Stomach (tissue), 9 donors: Measurements from ENCODE around the gene MXD4. TPM values are rescaled to one million over a fixed set of nuclear protein-coding genes. Genes with fewer than 3 reads are reported as not detected.

ENCODE experiments used
- DNase-seq, 2 donors: peaks; one replicate each; pipeline versions ENCODE4 v3.0.0 to v3.0.0-alpha.2; 2013 to 2019
- H3K27ac ChIP-seq, 5 donors: fragments of 200-600 bp in 4 of 5; sonication (generic) in 4 of 5; one replicate each; pipeline ENCODE4 v1.5.1; 2013 to 2019; ENCODE audit warnings: mild to moderate bottlenecking in 1 of 5, moderate library complexity in 1 of 5
- H3K27me3 ChIP-seq, 3 donors: fragments of 200-600 bp; sonication (generic); one replicate each; pipeline ENCODE4 v1.5.1; 2017 to 2019; ENCODE audit warnings: mixed run types in 1 of 3
- H3K36me3 ChIP-seq, 4 donors: fragments of 200-600 bp; sonication (generic); 1 replicate in 3 of 4; 2 replicates in 1 of 4; pipeline ENCODE4 v1.5.1; 2016 to 2019
- H3K4me1 ChIP-seq, 4 donors: fragments of 200-600 bp; sonication (generic); one replicate each; pipeline ENCODE4 v1.5.1; 2016 to 2019
- H3K4me3 ChIP-seq, 4 donors: fragments of 200-600 bp; sonication (generic) in 3 of 4; one replicate each; pipeline ENCODE4 v1.5.1; 2016 to 2019; ENCODE audit warnings: mild to moderate bottlenecking in 1 of 4
- H3K9me3 ChIP-seq, 4 donors: fragments of 200-600 bp; sonication (generic); one replicate each; pipeline ENCODE4 v1.5.1; 2016 to 2019
- CTCF ChIP-seq, 7 experiments: fragments of 450-650 bp in 4 of 7; fragments of 200-600 bp in 3 of 7; sonication (generic) in 3 of 7; IDR thresholded peaks; one replicate each; pipeline ENCODE4 v1.5.1; 2016 to 2019; ENCODE audit warnings: antibody characterized with exemption in 7 of 7, control low read depth in 2 of 7, mild to moderate bottlenecking in 1 of 7
- EP300 ChIP-seq: sonication (generic); formaldehyde crosslinking; IDR thresholded peaks from one replicate; pipeline ENCODE4 v1.6.1; 2017; ENCODE audit warnings: antibody characterized with exemption
- POLR2A ChIP-seq, 4 donors: fragments of 450-650 bp; IDR thresholded peaks; one replicate each; pipeline ENCODE4 v1.6.1; 2016; ENCODE audit warnings: antibody characterized with exemption in 4 of 4, control low read depth in 2 of 4, mild to moderate bottlenecking in 1 of 4, moderate library complexity in 1 of 4
- POLR2AphosphoS5 ChIP-seq, 3 donors: sonication (generic); formaldehyde crosslinking; IDR thresholded peaks; one replicate each; pipeline ENCODE4 v1.6.1; 2016; ENCODE audit warnings: antibody characterized with exemption in 3 of 3
- WGBS, 5 donors: extraction: QIAGEN DNeasy Blood & Tissue Kit in 3 of 5; methylation state at CpG; one replicate each; pipeline versions ENCODE4 v1.1.5 to v1.1.7; 2013 to 2018; 5-methylcytosine and 5-hydroxymethylcytosine counted together
- intact Hi-C: fragments of 100-400 bp; cut with DNase I; formaldehyde crosslinking; loops from one replicate; pipeline ENCODE4 v1.15.1; 2023; ENCODE audit warnings: low total_unique reads
- polyA plus RNA-seq, 3 donors: library from polyadenylated mRNA; stranded (reverse); fragments of 200-250 nt; gene quantifications; one replicate each; pipeline ENCODE4 v1.2.3, GENCODE V29; 2013
- total RNA-seq, 5 donors: library from RNA; depleted of rRNA; stranded (reverse); fragments of >200 nt; gene quantifications; one replicate each; pipeline versions ENCODE4 v1.1.0 to v1.2.3, GENCODE V29; 2014 to 2016
- donor health status: healthy with polysubstance abuse.
- donor health status: Bipolar disorder and iron deficiency.
- donor health status: healthy.

Gene MXD4
- total and polyA plus RNA-seq, 8 donors, result 19.1 to 114 (median 46.8) TPM

- Histone ChIP-seq H3K4me1 (peaks cover 0 to 11% (median 5%) of the 10 kb centered on the region in 4 donors), H3K27me3 (no peaks in the 10 kb centered on the region), H3K4me3 (no peak overlapping the region), H3K9me3 (no peaks in the 10 kb centered on the region), H3K36me3 (peaks cover 0 to 4% (median 2%) of the 10 kb centered on the region in 4 donors), H3K27ac (no peak overlapping the region)
- intact Hi-C loops, result no loop called here
- no peak for DNase-seq
- TF ChIP-seq POLR2A (IDR thresholded peaks at IDR 0.05), result no peak
- no peak for TF ChIP-seq EP300
- TF ChIP-seq POLR2AphosphoS5 (IDR thresholded peaks at IDR 0.05), result no peak
- no peak for TF ChIP-seq CTCF (IDR thresholded peaks at IDR 0.05)
- 86 to 92% (median 90%) methylated on average over 6 to 10 of the region's 10 CpGs for WGBS, 5 donors
Measured at GRCh38 chr4:2288051-2288541, 26.2 kb upstream of the MXD4 start.

GRCh38 chr4:2287594-2287915 lies 25.6 kb upstream of the MXD4 start:
- Histone ChIP-seq H3K9me3 (no peaks in the 10 kb centered on the region), H3K36me3 (peaks cover 0 to 4% (median 2%) of the 10 kb centered on the region in 4 donors), H3K27ac (no peak overlapping the region), H3K4me1 (peaks cover 0 to 7% (median 3%) of the 10 kb centered on the region in 4 donors), H3K27me3 (no peaks in the 10 kb centered on the region), H3K4me3 (no peak overlapping the region)
- TF ChIP-seq CTCF (IDR thresholded peaks at IDR 0.05) (no peak), POLR2A (IDR thresholded peaks at IDR 0.05) (no peak), EP300 (no peak), POLR2AphosphoS5 (IDR thresholded peaks at IDR 0.05) (no peak)
- intact Hi-C loops, result no loop called here
- DNase-seq, result no peak
- 86 to 96% (median 89%) methylated on average over 7 to 9 of the region's 9 CpGs for WGBS, 5 donors

- TF ChIP-seq POLR2A (IDR thresholded peaks at IDR 0.05) (no peak), CTCF (IDR thresholded peaks at IDR 0.05) (no peak), POLR2AphosphoS5 (IDR thresholded peaks at IDR 0.05) (no peak), EP300 (no peak)
- H3K9me3 ChIP-seq, result no peaks in the 10 kb centered on the region
- WGBS, 5 donors, result 75 to 84% (median 79%) methylated on average over 13 to 19 of the region's 19 CpGs
- DNase-seq, result no peak
- H3K27ac ChIP-seq, result no peak overlapping the region
- peaks cover 0 to 2% (median under 1%) of the 10 kb centered on the region in 4 donors for H3K4me1 ChIP-seq
- peaks cover 0 to 4% (median 2%) of the 10 kb centered on the region in 4 donors for H3K36me3 ChIP-seq
- H3K4me3 ChIP-seq, result no peak overlapping the region
- no peaks in the 10 kb centered on the region for H3K27me3 ChIP-seq
- intact Hi-C loops, result no loop called here
Measured at GRCh38 chr4:2286904-2287593, 25.1 kb upstream of the MXD4 start.

GRCh38 chr4:2285613-2286381 lies 23.9 kb upstream of the MXD4 start:
- peaks cover 0 to 4% (median 2%) of the 10 kb centered on the region in 4 donors for H3K36me3 ChIP-seq
- no peak for TF ChIP-seq POLR2A (IDR thresholded peaks at IDR 0.05)
- TF ChIP-seq POLR2AphosphoS5 (IDR thresholded peaks at IDR 0.05), result no peak
- no peak for TF ChIP-seq EP300
- TF ChIP-seq CTCF (IDR thresholded peaks at IDR 0.05), result no peak
- DNase-seq, result no peak
- 80 to 83% (median 82%) methylated on average over 23 to 27 of the region's 27 CpGs for WGBS, 5 donors
- H3K4me3 ChIP-seq, result no peak overlapping the region
- no peaks in the 10 kb centered on the region for H3K4me1 ChIP-seq
- no peaks in the 10 kb centered on the region for H3K9me3 ChIP-seq
- H3K27me3 ChIP-seq, result no peaks in the 10 kb centered on the region
- H3K27ac ChIP-seq, result no peak overlapping the region
- intact Hi-C loops, result no loop called here
